ENCODE data around the gene GALNT3. TPM values are rescaled to one million over a fixed set of nuclear protein-coding genes. Genes with fewer than 3 reads are reported as not detected.

The GALNT3 gene
- total and polyA plus RNA-seq, 4 donors: 0.29 to 2.3 (median 1.6) TPM

GRCh38 chr2:165777522-165778186, 16.4 kb downstream of the GALNT3 start:
- Histone ChIP-seq H3K4me1 (ENCODE audit: control insufficient read depth in 4 of 4, insufficient read depth in 4 of 4, low read length in 3 of 4) (peaks cover 0 to 12% (median 10%) of the 10 kb centered on the region in 4 donors), H3K9me3 (ENCODE audit: control insufficient read depth in 4 of 4, low read length in 3 of 4) (no peaks in the 10 kb centered on the region), H3K9ac (ENCODE audit: low read depth in 1 of 2, low read length in 2 of 2) (no peak overlapping the region), H3K4me3 (ENCODE audit: low read depth in 1 of 3, low read length in 3 of 3) (no peak overlapping the region), H3K27me3 (ENCODE audit: control insufficient read depth in 4 of 4, insufficient read depth in 4 of 4, low read length in 3 of 4) (no peaks in the 10 kb centered on the region), H3K36me3 (ENCODE audit: control insufficient read depth in 4 of 4, insufficient read depth in 3 of 4, low read depth in 1 of 4, low read length in 3 of 4) (no peaks in the 10 kb centered on the region), H3K27ac (ENCODE audit: low read depth in 1 of 2, low read length in 2 of 2) (no peak overlapping the region)
- 79% methylated on average over 2 of the region's 2 CpGs for WGBS
- DNase-seq (ENCODE audit: low spot score): no peak
- TF ChIP-seq FOXA2 (IDR thresholded peaks at IDR 0.05): no peak
- no peak for TF ChIP-seq NR2F2 (IDR thresholded peaks at IDR 0.05)
- no peak for TF ChIP-seq RXRA (IDR thresholded peaks at IDR 0.05)
- TF ChIP-seq TAF1 (conservative IDR thresholded peaks at IDR 0.05): no peak
- TF ChIP-seq ATF3 (IDR thresholded peaks at IDR 0.05): no peak
- no peak for TF ChIP-seq YY1 (IDR thresholded peaks at IDR 0.05)
- no peak for TF ChIP-seq HNF4A (conservative IDR thresholded peaks at IDR 0.05)
- TF ChIP-seq HNF4G (IDR thresholded peaks at IDR 0.05): no peak
- TF ChIP-seq EGR1 (IDR thresholded peaks at IDR 0.05; ENCODE audit: low read depth in 2 of 2): no peak
- no peak for TF ChIP-seq CTCF (IDR thresholded peaks at IDR 0.05; ENCODE audit: low read depth, low read length, missing input control)

GRCh38 chr2:165776796-165777195, 17.3 kb downstream of the GALNT3 start:
- DNase-seq (ENCODE audit: low spot score): no peak
- no peaks in the 10 kb centered on the region for H3K36me3 ChIP-seq (ENCODE audit: control insufficient read depth in 4 of 4, insufficient read depth in 3 of 4, low read depth in 1 of 4, low read length in 3 of 4)
- H3K27ac ChIP-seq (ENCODE audit: low read depth in 1 of 2, low read length in 2 of 2): no peak overlapping the region
- H3K9ac ChIP-seq (ENCODE audit: low read depth in 1 of 2, low read length in 2 of 2): no peak overlapping the region
- H3K27me3 ChIP-seq (ENCODE audit: control insufficient read depth in 4 of 4, insufficient read depth in 4 of 4, low read length in 3 of 4): no peaks in the 10 kb centered on the region
- H3K4me1 ChIP-seq (ENCODE audit: control insufficient read depth in 4 of 4, insufficient read depth in 4 of 4, low read length in 3 of 4): peaks cover 0 to 12% (median 10%) of the 10 kb centered on the region in 4 donors
- no peak overlapping the region for H3K4me3 ChIP-seq (ENCODE audit: low read depth in 1 of 3, low read length in 3 of 3)
- no peaks in the 10 kb centered on the region for H3K9me3 ChIP-seq (ENCODE audit: control insufficient read depth in 4 of 4, low read length in 3 of 4)
- TF ChIP-seq REST (IDR thresholded peaks at IDR 0.05) (no peak), CTCF (IDR thresholded peaks at IDR 0.05; ENCODE audit: low read depth, low read length, missing input control) (no peak), ZBTB33 (IDR thresholded peaks at IDR 0.05) (no peak), NR2F2 (IDR thresholded peaks at IDR 0.05) (no peak), HNF4G (IDR thresholded peaks at IDR 0.05) (no peak), EGR1 (IDR thresholded peaks at IDR 0.05; ENCODE audit: low read depth in 2 of 2) (no peak), RXRA (IDR thresholded peaks at IDR 0.05) (no peak), TAF1 (conservative IDR thresholded peaks at IDR 0.05) (no peak), FOXA1 (IDR thresholded peaks at IDR 0.05) (no peak), RAD21 (IDR thresholded peaks at IDR 0.05) (no peak)
